Esophagus squamous epithelium (tissue), 4 donors: ENCODE results near the gene ANAPC4.

Experiments
- CTCF ChIP-seq, 6 experiments: fragments of 450-650 bp in 4 of 6; fragments of 200-600 bp in 2 of 6; sonication (generic) in 2 of 6; IDR thresholded peaks; one replicate each; pipeline ENCODE4 v1.5.1; 2016 to 2019; ENCODE audit warnings: antibody characterized with exemption in 6 of 6, mild to moderate bottlenecking in 4 of 6, moderate library complexity in 4 of 6
- POLR2A ChIP-seq, 4 donors: fragments of 450-650 bp; IDR thresholded peaks; one replicate each; pipeline ENCODE4 v1.6.1; 2017; ENCODE audit warnings: antibody characterized with exemption in 4 of 4, mild to moderate bottlenecking in 4 of 4, moderate library complexity in 3 of 4

DNA sequence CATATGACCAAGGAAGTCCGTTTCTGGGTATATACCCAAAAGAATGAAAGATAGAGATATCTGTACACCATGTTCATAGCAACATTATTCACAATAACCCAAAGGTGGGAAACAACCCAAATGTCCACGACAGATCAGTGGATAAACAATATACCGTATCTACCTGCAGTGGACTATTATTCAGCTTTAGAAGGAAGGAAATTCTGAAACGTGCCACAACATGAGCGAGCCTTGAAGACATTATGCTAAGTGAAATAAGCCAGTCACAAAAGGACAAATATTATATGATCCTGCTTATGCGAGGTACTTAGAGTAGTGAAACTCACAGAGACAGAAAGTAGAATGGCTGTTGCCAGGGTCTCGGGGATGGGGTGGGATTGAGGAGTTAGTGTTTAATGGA lies 75.0 kb downstream of the ANAPC4 start:
- TF ChIP-seq CTCF (IDR thresholded peaks at IDR 0.05) (no peak), POLR2A (IDR thresholded peaks at IDR 0.05) (no peak)
